HCT116 (cell line): Measurements from ENCODE around the gene LGMN. TPM values are rescaled to one million over a fixed set of nuclear protein-coding genes. Genes with fewer than 3 reads are reported as not detected.

Experiments used
- ATAC-seq: fragments of 200-7000 bp; cut with Tn5 transposase; 2 replicates; pipeline ENCODE4 v1.9.1; 2020; ENCODE audit warnings: mild to moderate bottlenecking, moderate library complexity
- BruUV-seq: library from RNA; stranded (reverse); fragments of 400-500 nt; replicated peaks from 2 replicates; lab custom pipeline; 2021; lab: Mats Ljungman, UMichigan
- CTCF ChIA-PET: fragments of 300-600 bp; sonication (Branson Sonifier 250); formaldehyde crosslinking; loops from one replicate; lab custom pipeline; 2021; ENCODE audit warnings: antibody characterized with exemption; lab: Charles Lee
- POLR2A ChIA-PET: fragments of 300-600, 350-600 bp; sonication (Branson Sonifier 250); formaldehyde crosslinking; loops from one replicate; lab custom pipeline; 2021; ENCODE audit warnings: antibody characterized with exemption; lab: Charles Lee
- RAD21 ChIA-PET, 2 experiments: fragments of 300-600 bp; sonication (Branson Sonifier 250); formaldehyde crosslinking; loops; one replicate each; lab custom pipeline; 2023; ENCODE audit warnings: low total read pairs in 2 of 2; ENCODE audit not compliant: uncharacterized antibody in 2 of 2, unreplicated experiment in 2 of 2, low non-redundant PET in 1 of 2; lab: Charles Lee
- DNase-seq: peaks from one replicate; pipeline ENCODE4 v3.0.0-alpha.2; 2010; ENCODE audit warnings: low read depth, low spot score
- H2AFZ ChIP-seq: fragments of 200-600 bp; shearing (Covaris generic), sonication (generic); 2 replicates; pipeline ENCODE4 v1.6.1; 2017; ENCODE audit warnings: low read depth, mixed run types, mixed read lengths, antibody characterized with exemption, low read length; ENCODE audit not compliant: poor library complexity, severe bottlenecking
- H3K27ac ChIP-seq: 2 replicates; pipeline ENCODE4 v1.5.1; 2012; ENCODE audit warnings: low read depth, low read length
- H3K27me3 ChIP-seq: fragments of 200-600 bp; sonication (generic); 2 replicates; pipeline ENCODE4 v1.6.1; 2016; ENCODE audit warnings: mixed run types, low read length, mixed read lengths; ENCODE audit not compliant: insufficient read depth
- H3K36me3 ChIP-seq, 2 experiments: fragments of 200-500 bp in 1 of 2; fragments of 200-600 bp in 1 of 2; sonication (Bioruptor generic) in 1 of 2; sonication (generic) in 1 of 2; 2 replicates each; pipeline versions ENCODE4 v1.5.1 to v1.6.1; 2014 to 2016; ENCODE audit warnings: low read length in 2 of 2, inconsistent platforms in 1 of 2, mixed read lengths in 1 of 2, mixed run types in 1 of 2; ENCODE audit not compliant: insufficient read depth in 2 of 2, control insufficient read depth in 1 of 2
- H3K4me1 ChIP-seq, 2 experiments: fragments of 200-600 bp in 1 of 2; sonication (generic) in 1 of 2; 2 replicates each; pipeline versions ENCODE4 v1.5.1 to v1.6.1; 2012 to 2017; ENCODE audit warnings: low read length in 2 of 2, inconsistent platforms in 1 of 2, mild to moderate bottlenecking in 1 of 2, mixed read lengths in 1 of 2, mixed run types in 1 of 2, moderate library complexity in 1 of 2; ENCODE audit not compliant: insufficient read depth in 2 of 2, control insufficient read depth in 1 of 2
- H3K4me2 ChIP-seq: fragments of 200-600 bp; sonication (generic); 2 replicates; pipeline ENCODE4 v1.6.1; 2017; ENCODE audit warnings: mixed run types, low read length, mixed read lengths
- H3K4me3 ChIP-seq, 2 experiments: fragments of 200-600 bp in 1 of 2; sonication (generic) in 1 of 2; replicated peaks in 1 of 2; 2 replicates each; pipeline ENCODE4 v1.5.1; 2011 to 2016; ENCODE audit warnings: low read length in 2 of 2, control low read depth in 1 of 2, low read depth in 1 of 2, mild to moderate bottlenecking in 1 of 2, mixed read lengths in 1 of 2, mixed run types in 1 of 2
- H3K79me2 ChIP-seq: fragments of 200-600 bp; sonication (generic); 2 replicates; pipeline ENCODE4 v1.6.1; 2017; ENCODE audit warnings: mild to moderate bottlenecking, mixed run types, low read length, moderate library complexity, mixed read lengths; ENCODE audit not compliant: insufficient read depth
- H3K9ac ChIP-seq: fragments of 200-600 bp; sonication (generic); 2 replicates; pipeline ENCODE4 v1.6.1; 2016; ENCODE audit warnings: low read length, mixed read lengths
- H3K9me2 ChIP-seq: fragments of 200-600 bp; sonication (generic), shearing (Covaris generic); 2 replicates; pipeline ENCODE4 v1.6.1; 2017; ENCODE audit warnings: mixed run types, mild to moderate bottlenecking, moderate library complexity; ENCODE audit not compliant: insufficient read depth
- H3K9me3 ChIP-seq, 2 experiments: fragments of 200-500 bp in 1 of 2; fragments of 200-600 bp in 1 of 2; sonication (Bioruptor generic) in 1 of 2; sonication (generic) in 1 of 2; 2 replicates each; pipeline ENCODE4 v1.6.1; 2014 to 2017; ENCODE audit warnings: low read length in 2 of 2, mixed read lengths in 2 of 2, inconsistent platforms in 1 of 2, low read depth in 1 of 2, mild to moderate bottlenecking in 1 of 2, mixed run types in 1 of 2, moderate library complexity in 1 of 2; ENCODE audit not compliant: control insufficient read depth in 1 of 2, insufficient read depth in 1 of 2
- H4K20me1 ChIP-seq: fragments of 200-600 bp; sonication (generic), shearing (Covaris generic); 2 replicates; pipeline ENCODE4 v1.6.1; 2017; ENCODE audit warnings: mixed run types, mild to moderate bottlenecking, moderate library complexity; ENCODE audit not compliant: insufficient read depth
- ATF3 ChIP-seq: IDR thresholded peaks from 2 replicates; pipeline ENCODE4 v1.6.1; 2012
- CBX3 ChIP-seq: IDR thresholded peaks from 2 replicates; pipeline ENCODE4 v1.6.1; 2012; ENCODE audit warnings: low read depth
- CEBPB ChIP-seq: IDR thresholded peaks from 2 replicates; pipeline ENCODE4 v1.6.1; 2012; ENCODE audit warnings: low read depth
- EGR1 ChIP-seq: IDR thresholded peaks from 2 replicates; pipeline ENCODE4 v1.6.1; 2012; ENCODE audit warnings: low read depth
- ELF1 ChIP-seq: IDR thresholded peaks from 2 replicates; pipeline ENCODE4 v1.6.1; 2012; ENCODE audit warnings: low read depth, borderline replicate concordance
- EZH2 ChIP-seq: fragments of 200-600 bp; sonication (generic); IDR thresholded peaks from 2 replicates; pipeline ENCODE4 v1.6.1; 2017; ENCODE audit warnings: antibody characterized with exemption, mixed run types
- EZH2phosphoT487 ChIP-seq: fragments of 200-600 bp; IDR thresholded peaks from 2 replicates; pipeline ENCODE4 v1.6.1; 2018; ENCODE audit warnings: antibody characterized with exemption, borderline replicate concordance
- FOSL1 ChIP-seq: IDR thresholded peaks from 2 replicates; pipeline ENCODE4 v1.6.1; 2012; ENCODE audit warnings: low read depth
- MAX ChIP-seq: IDR thresholded peaks from 2 replicates; pipeline ENCODE4 v1.6.1; 2012
- POLR2A ChIP-seq: IDR thresholded peaks from 2 replicates; pipeline ENCODE4 v1.7.0; 2011; ENCODE audit warnings: borderline replicate concordance; ENCODE audit not compliant: insufficient read depth, insufficient read length; ENCODE audit errors: extremely low read depth
- REST ChIP-seq: IDR thresholded peaks from 2 replicates; pipeline ENCODE4 v1.6.1; 2012; ENCODE audit warnings: low read depth
- SP1 ChIP-seq: IDR thresholded peaks from 2 replicates; pipeline ENCODE4 v1.6.1; 2012; ENCODE audit warnings: low read depth
- SRF ChIP-seq: IDR thresholded peaks from 2 replicates; pipeline ENCODE4 v1.6.1; 2012; ENCODE audit warnings: low read depth
- TCF7L2 ChIP-seq: IDR thresholded peaks from 2 replicates; pipeline ENCODE4 v1.7.0; 2011; ENCODE audit warnings: borderline replicate concordance, inconsistent platforms; ENCODE audit not compliant: insufficient read depth, insufficient read length; ENCODE audit errors: extremely low read depth
- YY1 ChIP-seq: IDR thresholded peaks from 2 replicates; pipeline ENCODE4 v1.6.1; 2011; ENCODE audit warnings: low read length, low read depth, moderate library complexity, mild to moderate bottlenecking; ENCODE audit not compliant: insufficient replicate concordance; ENCODE audit errors: extremely low read depth
- ZBTB33 ChIP-seq: IDR thresholded peaks from 2 replicates; pipeline ENCODE4 v1.6.1; 2011; ENCODE audit warnings: mild to moderate bottlenecking, low read length, moderate library complexity; ENCODE audit not compliant: insufficient replicate concordance; ENCODE audit errors: extremely low read depth
- ZNF274 ChIP-seq: fragments of 200-500 bp; sonication (Bioruptor generic); IDR thresholded peaks from 2 replicates; pipeline ENCODE4 v1.6.1; 2014; ENCODE audit warnings: mild to moderate bottlenecking, low read depth, low read length, inconsistent platforms
- intact Hi-C: fragments of 100-400 bp; cut with micrococcal nuclease; formaldehyde crosslinking; loops from 2 replicates; pipeline ENCODE4 v1.10.0; 2022
- total RNA-seq: library from RNA; stranded (reverse); gene quantifications from one replicate; pipeline ENCODE4 v1.2.1, GENCODE V29; 2021; ENCODE audit not compliant: unreplicated experiment

LGMN gene
- total RNA-seq, 1 experiment from 2014 or later, result 44.9 TPM

- ATAC-seq (no peak), DNase-seq (no peak)
- Histone ChIP-seq H3K9me3 (no peaks in the 10 kb centered on the region), H3K36me3 (no peaks in the 10 kb centered on the region), H3K27me3 (no peaks in the 10 kb centered on the region), H3K4me1 (no peaks in the 10 kb centered on the region), H2AFZ (no peak overlapping the region), H3K4me2 (no peak overlapping the region), H3K79me2 (no peaks in the 10 kb centered on the region), H3K27ac (no peak overlapping the region), H3K4me3 (no peak overlapping the region), H3K9me2 (no peaks in the 10 kb centered on the region), H3K9ac (no peak overlapping the region), H4K20me1 (no peaks in the 10 kb centered on the region)
- ChIA-PET RAD21 (no interaction called here), CTCF (no interaction called here), POLR2A (no interaction called here)
- TF ChIP-seq YY1 (no peak), TCF7L2 (no peak), SRF (no peak), EZH2phosphoT487 (no peak), CBX3 (no peak), REST (no peak), ZNF274 (no peak), CEBPB (no peak), POLR2A (no peak), EZH2 (no peak), SP1 (no peak), MAX (no peak), FOSL1 (no peak), ELF1 (no peak), ZBTB33 (no peak), ATF3 (no peak), EGR1 (no peak)
- intact Hi-C loops, result no loop called here
- BruUV-seq, result no TSS peak
Measured at GRCh38 chr14:92658160-92658559, 90.3 kb downstream of the LGMN start.
